KMS-11 (cell line): ENCODE data around the gene TBC1D9B.

Experiments used
- H2AFZ ChIP-seq: fragments of 200-600 bp; sonication (generic); 2 replicates; pipeline ENCODE4 v1.6.1; 2016; ENCODE audit warnings: antibody characterized with exemption, mixed run types, low read depth
- H3K27ac ChIP-seq: fragments of 200-600 bp; sonication (generic); 2 replicates; pipeline ENCODE4 v1.6.1; 2016; ENCODE audit warnings: mild to moderate bottlenecking, mixed run types
- H3K27me3 ChIP-seq: fragments of 200-600 bp; sonication (generic); 2 replicates; pipeline ENCODE4 v1.6.1; 2017; ENCODE audit warnings: mild to moderate bottlenecking, low read depth, mixed run types, moderate library complexity; ENCODE audit not compliant: insufficient read depth
- H3K36me3 ChIP-seq: fragments of 200-600 bp; sonication (generic); 2 replicates; pipeline ENCODE4 v1.6.1; 2017; ENCODE audit warnings: mild to moderate bottlenecking, mixed run types; ENCODE audit not compliant: insufficient read depth
- H3K4me1 ChIP-seq: fragments of 200-600 bp; sonication (generic); 2 replicates; pipeline ENCODE4 v1.6.1; 2016; ENCODE audit warnings: mild to moderate bottlenecking, low read depth, mixed run types; ENCODE audit not compliant: poor library complexity, severe bottlenecking
- H3K4me2 ChIP-seq: fragments of 200-600 bp; sonication (generic); 2 replicates; pipeline ENCODE4 v1.7.0; 2016; ENCODE audit warnings: mild to moderate bottlenecking, mixed run types
- H3K4me3 ChIP-seq: fragments of 200-600 bp; sonication (generic); IDR thresholded peaks from 2 replicates; pipeline ENCODE4 v1.6.1; 2017; ENCODE audit warnings: low read depth, low read length, mixed read lengths; ENCODE audit not compliant: insufficient read depth
- H3K79me2 ChIP-seq: fragments of 200-600 bp; sonication (generic); 2 replicates; pipeline ENCODE4 v1.6.1; 2016; ENCODE audit warnings: low read depth, mixed run types; ENCODE audit not compliant: insufficient read depth
- H3K9ac ChIP-seq: fragments of 200-600 bp; sonication (generic); 2 replicates; pipeline ENCODE4 v1.6.1; 2016; ENCODE audit warnings: mild to moderate bottlenecking, mixed run types
- H4K20me1 ChIP-seq: fragments of 200-600 bp; sonication (generic); 2 replicates; pipeline ENCODE4 v1.6.1; 2016; ENCODE audit warnings: mild to moderate bottlenecking, mixed run types; ENCODE audit not compliant: insufficient read depth
- TF ChIP-seq, protein P1 (sequence below): fragments of 200-600 bp; sonication (generic); conservative IDR thresholded peaks from 2 replicates; pipeline ENCODE4 v1.6.1; 2017; ENCODE audit warnings: low read depth, mild to moderate bottlenecking, antibody characterized with exemption, low read length, moderate library complexity, mixed read lengths

The TBC1D9B gene

DNA sequence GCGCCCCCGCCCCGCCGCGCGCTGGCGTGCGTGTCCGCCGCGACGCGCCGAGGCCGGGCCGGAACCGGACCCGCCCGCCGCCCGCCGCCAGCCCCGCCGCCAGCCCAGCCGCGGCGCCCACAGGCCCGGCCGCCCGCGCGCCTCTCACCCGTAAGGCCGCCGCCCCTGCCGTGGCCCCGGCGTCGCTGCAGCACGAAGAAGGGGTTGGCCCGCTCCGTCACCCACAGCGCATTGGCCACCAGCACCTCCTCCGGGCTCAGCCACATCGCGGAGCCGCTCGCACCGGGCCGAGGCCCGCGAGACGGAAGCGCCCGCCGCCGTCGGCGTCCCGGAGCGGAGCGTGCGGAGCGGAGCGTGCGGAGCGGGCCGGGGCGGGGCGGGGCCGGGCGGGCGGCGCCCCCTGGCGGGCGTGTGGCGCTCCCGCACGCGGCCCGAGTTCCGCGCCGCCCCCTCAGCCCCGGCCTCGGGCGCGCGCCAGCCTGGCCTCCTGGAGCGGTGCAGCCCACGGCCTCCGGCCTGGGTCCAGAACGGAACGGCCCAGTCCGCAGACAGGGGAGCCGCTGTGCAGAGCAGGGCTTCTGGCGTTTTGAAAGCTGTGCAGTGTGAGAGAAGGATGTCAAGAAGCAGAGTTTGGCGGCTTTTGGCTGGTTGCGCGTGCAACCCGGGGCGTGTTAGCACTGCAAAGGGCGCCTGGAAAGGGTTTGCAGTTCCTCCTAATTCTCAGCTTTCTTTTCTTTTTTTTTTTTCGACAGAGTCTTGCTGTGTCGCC lies at the start of gene TBC1D9B:
Gene TBC1D9B (minus strand): TSS at position 342 of the 769 bp plus-strand sequence. CDS start 76 bp downstream, at position 266.
- no peaks in the 10 kb centered on the region for H3K27me3 ChIP-seq
- no peak within 1 kb of the TSS for H3K4me3 ChIP-seq
- H3K4me1 ChIP-seq, result no peaks in the 10 kb centered on the region
- TF ChIP-seq, protein P1, sequence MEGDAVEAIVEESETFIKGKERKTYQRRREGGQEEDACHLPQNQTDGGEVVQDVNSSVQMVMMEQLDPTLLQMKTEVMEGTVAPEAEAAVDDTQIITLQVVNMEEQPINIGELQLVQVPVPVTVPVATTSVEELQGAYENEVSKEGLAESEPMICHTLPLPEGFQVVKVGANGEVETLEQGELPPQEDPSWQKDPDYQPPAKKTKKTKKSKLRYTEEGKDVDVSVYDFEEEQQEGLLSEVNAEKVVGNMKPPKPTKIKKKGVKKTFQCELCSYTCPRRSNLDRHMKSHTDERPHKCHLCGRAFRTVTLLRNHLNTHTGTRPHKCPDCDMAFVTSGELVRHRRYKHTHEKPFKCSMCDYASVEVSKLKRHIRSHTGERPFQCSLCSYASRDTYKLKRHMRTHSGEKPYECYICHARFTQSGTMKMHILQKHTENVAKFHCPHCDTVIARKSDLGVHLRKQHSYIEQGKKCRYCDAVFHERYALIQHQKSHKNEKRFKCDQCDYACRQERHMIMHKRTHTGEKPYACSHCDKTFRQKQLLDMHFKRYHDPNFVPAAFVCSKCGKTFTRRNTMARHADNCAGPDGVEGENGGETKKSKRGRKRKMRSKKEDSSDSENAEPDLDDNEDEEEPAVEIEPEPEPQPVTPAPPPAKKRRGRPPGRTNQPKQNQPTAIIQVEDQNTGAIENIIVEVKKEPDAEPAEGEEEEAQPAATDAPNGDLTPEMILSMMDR, result no peak; the same call in 1 of the 2 replicates
- peak within 1 kb of the TSS; percentile 48; the same call in 1 of the 2 replicates for H3K4me2 ChIP-seq
- H3K79me2 ChIP-seq, result peaks cover 5% of the 10 kb centered on the region; the same call in 1 of the 2 replicates
- no peaks in the 10 kb centered on the region for H4K20me1 ChIP-seq
- H3K9ac ChIP-seq, result peak within 1 kb of the TSS; percentile 22; the same call in 1 of the 2 replicates
- H3K27ac ChIP-seq, result no peak within 1 kb of the TSS
- no peaks in the 10 kb centered on the region for H3K36me3 ChIP-seq
- H2AFZ ChIP-seq, result no peak within 1 kb of the TSS

DNA sequence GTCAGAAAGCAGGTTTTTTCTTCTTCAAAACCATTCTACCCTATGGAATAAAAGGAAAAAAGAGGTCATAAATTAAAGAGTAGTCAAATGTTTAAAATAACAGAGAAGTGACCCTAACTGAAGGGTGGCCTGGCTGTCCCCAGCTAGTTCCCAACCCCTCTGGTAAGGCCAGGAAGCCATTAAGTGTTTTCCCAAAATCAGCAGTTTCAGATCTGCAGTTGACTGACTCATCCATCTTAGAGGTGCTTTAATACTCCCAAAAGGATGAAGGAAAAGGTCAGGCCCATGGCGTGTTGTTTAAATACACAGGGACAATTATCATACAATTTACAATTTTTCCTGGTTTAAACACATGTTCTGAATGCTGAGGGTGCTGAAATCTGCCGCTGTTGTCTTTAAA lies 47.9 kb upstream of the TBC1D9B start:
- no peaks in the 10 kb centered on the region for H3K79me2 ChIP-seq
- no peak overlapping the region for H3K4me2 ChIP-seq
- TF ChIP-seq, protein P1, result no peak
- H3K36me3 ChIP-seq, result no peaks in the 10 kb centered on the region
- H3K9ac ChIP-seq, result no peak overlapping the region
- H3K4me1 ChIP-seq, result no peaks in the 10 kb centered on the region
- no peak overlapping the region for H3K4me3 ChIP-seq
- H4K20me1 ChIP-seq, result no peaks in the 10 kb centered on the region
- no peaks in the 10 kb centered on the region for H3K27me3 ChIP-seq
- no peak overlapping the region for H3K27ac ChIP-seq
- no peak overlapping the region for H2AFZ ChIP-seq

DNA sequence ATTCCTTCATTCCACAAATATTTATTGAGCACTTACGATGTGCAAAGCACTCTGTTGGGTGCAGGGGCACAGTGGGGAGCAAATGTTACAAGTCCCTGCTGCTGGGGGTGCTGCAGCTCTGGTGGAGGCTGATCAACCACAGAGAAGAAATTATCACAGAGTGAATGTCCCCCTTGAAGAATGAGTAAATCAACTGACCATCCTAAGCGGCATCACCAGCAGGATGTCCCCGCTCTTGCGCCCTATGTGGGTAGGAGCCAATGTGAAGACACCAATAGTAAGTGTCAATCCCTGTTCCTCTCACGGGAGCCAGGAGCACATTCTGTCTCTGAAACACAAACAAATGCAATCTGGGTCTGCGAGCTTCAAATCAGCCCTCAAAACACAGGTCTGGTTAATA lies 47.4 kb upstream of the TBC1D9B start:
- no peaks in the 10 kb centered on the region for H3K36me3 ChIP-seq
- H3K27me3 ChIP-seq, result no peaks in the 10 kb centered on the region
- H3K4me1 ChIP-seq, result no peaks in the 10 kb centered on the region
- TF ChIP-seq, protein P1, result no peak
- no peak overlapping the region for H3K27ac ChIP-seq
- no peak overlapping the region for H3K9ac ChIP-seq
- H3K4me2 ChIP-seq, result no peak overlapping the region
- H2AFZ ChIP-seq, result no peak overlapping the region
- H3K4me3 ChIP-seq, result no peak overlapping the region
- no peaks in the 10 kb centered on the region for H4K20me1 ChIP-seq
- H3K79me2 ChIP-seq, result no peaks in the 10 kb centered on the region

DNA sequence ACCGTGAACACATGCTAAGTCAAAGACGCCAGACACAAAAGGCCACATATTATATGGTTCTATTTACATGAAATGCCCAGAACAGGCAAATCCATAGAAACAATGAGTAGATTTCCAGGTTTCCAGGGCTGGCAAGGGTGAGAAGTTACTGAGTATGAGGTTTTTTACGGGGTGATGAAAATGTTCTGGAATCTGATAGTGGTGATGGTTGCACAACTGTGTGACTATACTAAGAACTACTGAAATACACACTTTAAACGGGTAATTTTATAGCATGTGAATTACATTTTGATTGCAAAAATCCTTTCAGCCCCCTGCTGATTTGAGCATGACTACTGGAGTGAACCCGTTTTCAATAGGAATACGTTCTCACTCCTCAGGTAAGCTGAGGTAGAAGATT lies 46.7 kb upstream of the TBC1D9B start:
- no peak overlapping the region for H2AFZ ChIP-seq
- no peak overlapping the region for H3K27ac ChIP-seq
- no peaks in the 10 kb centered on the region for H4K20me1 ChIP-seq
- no peaks in the 10 kb centered on the region for H3K36me3 ChIP-seq
- no peak overlapping the region for H3K4me2 ChIP-seq
- H3K27me3 ChIP-seq, result no peaks in the 10 kb centered on the region
- no peak overlapping the region for H3K9ac ChIP-seq
- TF ChIP-seq, protein P1, result no peak
- no peaks in the 10 kb centered on the region for H3K79me2 ChIP-seq
- H3K4me3 ChIP-seq, result no peak overlapping the region
- H3K4me1 ChIP-seq, result no peaks in the 10 kb centered on the region
